Measurements from ENCODE around the gene RFC4. TPM values are rescaled to one million over a fixed set of nuclear protein-coding genes. Genes with fewer than 3 reads are reported as not detected.

The RFC4 gene
- polyA plus RNA-seq, 6 donors from 2014 or later: 22.2 to 34.4 (median 25.0) TPM

- peaks cover 7 to 11% of the 10 kb centered on the region in 2 donors for H3K36me3 Mint-ChIP-seq
- H3K9me3 Mint-ChIP-seq: peaks cover 0 to 5% (median 0%) of the 10 kb centered on the region in 7 donors
Observed at GRCh38 chr3:186779204-186779603, 27.1 kb downstream of the RFC4 start.

GRCh38 chr3:186775999-186776398 is 30.3 kb downstream of the RFC4 start:
- Mint-ChIP-seq H3K9me3 (peaks cover 0 to 1% (median 0%) of the 10 kb centered on the region in 7 donors), H3K4me3 (peak overlapping the region in 1 of 8 donors; percentile 18), H3K4me1 (peaks cover 0 to 19% (median 17%) of the 10 kb centered on the region in 3 donors), H3K36me3 (no peaks in the 10 kb centered on the region), H3K27me3 (no peaks in the 10 kb centered on the region), H3K27ac (no peak overlapping the region)
- no peak for DNase-seq
- ATAC-seq (ENCODE audit: low read depth in 2 of 2): no peak

More at GRCh38 chr3:186779204-186779603, 27.1 kb downstream of the RFC4 start:
- no peak for DNase-seq
- ATAC-seq (ENCODE audit: low read depth in 2 of 2): no peak
- Mint-ChIP-seq H3K4me1 (peaks cover 9 to 14% (median 11%) of the 10 kb centered on the region in 3 donors), H3K27ac (peak overlapping the region in 2 of 6 donors; percentile 61 to 68), H3K27me3 (no peaks in the 10 kb centered on the region), H3K4me3 (peak overlapping the region in 1 of 8 donors; percentile 71)

- H3K27ac Mint-ChIP-seq: peak overlapping the region; percentile 73 to 96 (median 94)
- peak overlapping the region; percentile 78 to 98 (median 96) for H3K4me3 Mint-ChIP-seq
- H3K36me3 Mint-ChIP-seq: no peaks in the 10 kb centered on the region
- peak; percentile 79 for DNase-seq
- H3K9me3 Mint-ChIP-seq: peaks cover 0 to 1% (median 0%) of the 10 kb centered on the region in 7 donors
- ATAC-seq (ENCODE audit: low read depth in 2 of 2): peak; percentile 92 to 93
- H3K4me1 Mint-ChIP-seq: peaks cover 0 to 19% (median 17%) of the 10 kb centered on the region in 3 donors
- H3K27me3 Mint-ChIP-seq: no peaks in the 10 kb centered on the region
Observed at GRCh38 chr3:186772701-186773417, 33.4 kb downstream of the RFC4 start.

- Mint-ChIP-seq H3K27me3 (no peaks in the 10 kb centered on the region), H3K36me3 (no peaks in the 10 kb centered on the region), H3K4me3 (peak overlapping the region; percentile 78 to 98 (median 96)), H3K9me3 (peaks cover 0 to 1% (median 0%) of the 10 kb centered on the region in 7 donors), H3K27ac (peak overlapping the region; percentile 73 to 96 (median 94)), H3K4me1 (peaks cover 0 to 19% (median 17%) of the 10 kb centered on the region in 3 donors)
- DNase-seq (no peak), ATAC-seq (ENCODE audit: low read depth in 2 of 2) (peak; percentile 10 to 18)
Observed at GRCh38 chr3:186772281-186772694, 34.0 kb downstream of the RFC4 start.

GRCh38 chr3:186760897-186761447 is 45.3 kb downstream of the RFC4 start:
- ATAC-seq (ENCODE audit: low read depth in 2 of 2) (no peak), DNase-seq (no peak)
- Mint-ChIP-seq H3K27ac (no peak overlapping the region), H3K9me3 (peaks cover 0 to 5% (median 0%) of the 10 kb centered on the region in 7 donors), H3K27me3 (peaks cover 0 to 6% (median 3%) of the 10 kb centered on the region in 3 donors), H3K4me3 (no peak overlapping the region), H3K36me3 (no peaks in the 10 kb centered on the region), H3K4me1 (no peaks in the 10 kb centered on the region)

- Mint-ChIP-seq H3K4me1 (no peaks in the 10 kb centered on the region), H3K9me3 (peaks cover 0 to 3% (median 0%) of the 10 kb centered on the region in 7 donors), H3K27me3 (peaks cover 0 to 6% (median 3%) of the 10 kb centered on the region in 3 donors), H3K4me3 (no peak overlapping the region), H3K36me3 (no peaks in the 10 kb centered on the region), H3K27ac (no peak overlapping the region)
- ATAC-seq (ENCODE audit: low read depth in 2 of 2): no peak
- no peak for DNase-seq
Observed at GRCh38 chr3:186760141-186760833, 46.0 kb downstream of the RFC4 start.

GRCh38 chr3:186759231-186759930 is 46.9 kb downstream of the RFC4 start:
- Mint-ChIP-seq H3K27me3 (peaks cover 0 to 6% (median 3%) of the 10 kb centered on the region in 3 donors), H3K4me1 (no peaks in the 10 kb centered on the region), H3K4me3 (no peak overlapping the region), H3K27ac (no peak overlapping the region), H3K36me3 (no peaks in the 10 kb centered on the region), H3K9me3 (no peaks in the 10 kb centered on the region)
- DNase-seq (no peak), ATAC-seq (ENCODE audit: low read depth in 2 of 2) (no peak)

GRCh38 chr3:186757686-186758220 is 48.5 kb downstream of the RFC4 start:
- Mint-ChIP-seq H3K36me3 (no peaks in the 10 kb centered on the region), H3K4me1 (peaks cover 0 to 4% (median 0%) of the 10 kb centered on the region in 3 donors), H3K4me3 (no peak overlapping the region), H3K27me3 (peaks cover 0 to 11% (median 8%) of the 10 kb centered on the region in 3 donors), H3K9me3 (no peaks in the 10 kb centered on the region), H3K27ac (no peak overlapping the region)
- no peak for ATAC-seq (ENCODE audit: low read depth in 2 of 2)
- no peak for DNase-seq

- no peaks in the 10 kb centered on the region for H3K36me3 Mint-ChIP-seq
- H3K4me3 Mint-ChIP-seq: peak overlapping the region in 1 of 8 donors; percentile 5
- peaks cover 0 to 4% (median 0%) of the 10 kb centered on the region in 3 donors for H3K4me1 Mint-ChIP-seq
- H3K27me3 Mint-ChIP-seq: peaks cover 0 to 11% (median 8%) of the 10 kb centered on the region in 3 donors
- no peak for DNase-seq
- no peaks in the 10 kb centered on the region for H3K9me3 Mint-ChIP-seq
- H3K27ac Mint-ChIP-seq: no peak overlapping the region
- no peak for ATAC-seq (ENCODE audit: low read depth in 2 of 2)
Observed at GRCh38 chr3:186757214-186757613, 49.1 kb downstream of the RFC4 start.

GRCh38 chr3:186754871-186755270 is 51.4 kb downstream of the RFC4 start:
- DNase-seq (no peak), ATAC-seq (ENCODE audit: low read depth in 2 of 2) (no peak)
- no peaks in the 10 kb centered on the region for H3K9me3 Mint-ChIP-seq
- no peaks in the 10 kb centered on the region for H3K36me3 Mint-ChIP-seq
- peaks cover 0 to 4% (median 0%) of the 10 kb centered on the region in 3 donors for H3K4me1 Mint-ChIP-seq
- H3K4me3 Mint-ChIP-seq: no peak overlapping the region
- peaks cover 0 to 11% (median 8%) of the 10 kb centered on the region in 3 donors for H3K27me3 Mint-ChIP-seq
- H3K27ac Mint-ChIP-seq: no peak overlapping the region

- H3K36me3 Mint-ChIP-seq: no peaks in the 10 kb centered on the region
- no peaks in the 10 kb centered on the region for H3K9me3 Mint-ChIP-seq
- no peak for DNase-seq
- peaks cover 0 to 11% (median 8%) of the 10 kb centered on the region in 3 donors for H3K27me3 Mint-ChIP-seq
- peaks cover 0 to 4% (median 0%) of the 10 kb centered on the region in 3 donors for H3K4me1 Mint-ChIP-seq
- H3K4me3 Mint-ChIP-seq: no peak overlapping the region
- H3K27ac Mint-ChIP-seq: no peak overlapping the region
- ATAC-seq (ENCODE audit: low read depth in 2 of 2): no peak
Observed at GRCh38 chr3:186754006-186754405, 52.3 kb downstream of the RFC4 start.

- no peak for ATAC-seq (ENCODE audit: low read depth in 2 of 2)
- H3K4me3 Mint-ChIP-seq: no peak overlapping the region
- peaks cover 0 to 5% (median 5%) of the 10 kb centered on the region in 3 donors for H3K27me3 Mint-ChIP-seq
- peak overlapping the region in 1 of 6 donors; percentile 17 for H3K27ac Mint-ChIP-seq
- H3K36me3 Mint-ChIP-seq: no peaks in the 10 kb centered on the region
- DNase-seq: no peak
- H3K9me3 Mint-ChIP-seq: no peaks in the 10 kb centered on the region
- H3K4me1 Mint-ChIP-seq: peaks cover 0 to 4% (median 0%) of the 10 kb centered on the region in 3 donors
Observed at GRCh38 chr3:186751480-186751879, 54.8 kb downstream of the RFC4 start.

GRCh38 chr3:186750316-186750715 is 56.0 kb downstream of the RFC4 start:
- Mint-ChIP-seq H3K4me3 (no peak overlapping the region), H3K4me1 (peaks cover 5 to 10% (median 6%) of the 10 kb centered on the region in 3 donors), H3K27ac (no peak overlapping the region), H3K9me3 (no peaks in the 10 kb centered on the region), H3K36me3 (no peaks in the 10 kb centered on the region), H3K27me3 (peaks cover 0 to 5% (median 5%) of the 10 kb centered on the region in 3 donors)
- ATAC-seq (ENCODE audit: low read depth in 2 of 2) (no peak), DNase-seq (no peak)

All from naive B cell (primary cell).